IMR-90 (cell line): ENCODE results near the gene CTRL. TPM values are rescaled to one million over a fixed set of nuclear protein-coding genes. Genes with fewer than 3 reads are reported as not detected.
A peak's percentile ranks its signal among the peaks of the same experiment; 100 is the strongest.

Experiments
- ATAC-seq: fragments of 200-7000 bp; cut with Tn5 transposase; 2 replicates; pipeline ENCODE4 v1.9.1; 2020; ENCODE audit warnings: low read depth, mild to moderate bottlenecking, moderate library complexity
- BruUV-seq: library from RNA; stranded (reverse); fragments of 400-500 nt; replicated peaks from 2 replicates; lab custom pipeline; 2021; lab: Mats Ljungman, UMichigan
- CTCF ChIA-PET: fragments of 300-600 bp; formaldehyde crosslinking; extraction: SDS; loops from one replicate; lab custom pipeline; 2021; ENCODE audit warnings: antibody characterized with exemption; lab: Yijun Ruan, JAX
- POLR2A ChIA-PET: fragments of 300-600 bp; sonication (Branson Sonifier 250); formaldehyde crosslinking; loops from one replicate; lab custom pipeline; 2022; ENCODE audit warnings: antibody characterized with exemption; ENCODE audit not compliant: unreplicated experiment; lab: Charles Lee
- DNase-seq: peaks from one replicate; pipeline ENCODE4 v3.0.0; 2013
- H2AFZ ChIP-seq: replicated peaks from 2 replicates; pipeline ENCODE3; 2013; ENCODE audit warnings: low read length, mild to moderate bottlenecking; ENCODE audit not compliant: poor library complexity
- H2AK5ac ChIP-seq: 2 replicates; pipeline ENCODE4 v1.6.1; 2013; ENCODE audit warnings: low read depth, low read length, inconsistent platforms
- H2AK9ac ChIP-seq: replicated peaks from 2 replicates; pipeline ENCODE3; 2013; ENCODE audit warnings: mild to moderate bottlenecking, low read depth, low read length, moderate library complexity; ENCODE audit not compliant: poor library complexity
- H2BK120ac ChIP-seq: 2 replicates; pipeline ENCODE4 v1.6.1; 2013; ENCODE audit warnings: low read depth, low read length, inconsistent platforms
- H2BK15ac ChIP-seq: 3 replicates; pipeline ENCODE4 v1.6.1; 2013; ENCODE audit warnings: low read depth, low read length, inconsistent platforms
- H2BK20ac ChIP-seq: 2 replicates; pipeline ENCODE4 v1.6.1; 2013; ENCODE audit warnings: low read depth, mild to moderate bottlenecking, inconsistent platforms, low read length, moderate library complexity
- H2BK5ac ChIP-seq: 2 replicates; pipeline ENCODE4 v1.6.1; 2013; ENCODE audit warnings: mild to moderate bottlenecking, low read depth, low read length, inconsistent platforms; ENCODE audit not compliant: poor library complexity, severe bottlenecking
- H3K14ac ChIP-seq: replicated peaks from 2 replicates; pipeline ENCODE4 v1.6.1; 2013; ENCODE audit warnings: low read depth, low read length, inconsistent platforms
- H3K18ac ChIP-seq: 2 replicates; pipeline ENCODE4 v1.6.1; 2013; ENCODE audit warnings: low read depth, low read length, control low read depth
- H3K23ac ChIP-seq: 2 replicates; pipeline ENCODE4 v1.6.1; 2013; ENCODE audit warnings: low read depth, low read length, inconsistent platforms
- H3K27ac ChIP-seq: 2 replicates; pipeline ENCODE4 v1.5.1; 2013; ENCODE audit warnings: mild to moderate bottlenecking, control low read depth, low read length; ENCODE audit not compliant: insufficient read depth
- H3K27me3 ChIP-seq: 2 replicates; pipeline ENCODE4 v1.6.1; 2013; ENCODE audit warnings: low read length; ENCODE audit not compliant: control insufficient read depth, insufficient read depth
- H3K36me3 ChIP-seq: 2 replicates; pipeline ENCODE4 v1.6.1; 2013; ENCODE audit warnings: low read length, mixed read lengths; ENCODE audit not compliant: control insufficient read depth, insufficient read depth
- H3K4ac ChIP-seq: 2 replicates; pipeline ENCODE4 v1.6.1; 2013; ENCODE audit warnings: low read depth, low read length, inconsistent platforms
- H3K4me1 ChIP-seq: 2 replicates; pipeline ENCODE4 v1.6.1; 2013; ENCODE audit warnings: low read length, mixed read lengths; ENCODE audit not compliant: control insufficient read depth, insufficient read depth
- H3K4me2 ChIP-seq: 2 replicates; pipeline ENCODE4 v1.6.1; 2013; ENCODE audit warnings: low read depth, mild to moderate bottlenecking, control low read depth, low read length, moderate library complexity
- H3K4me3 ChIP-seq: 2 replicates; pipeline ENCODE4 v1.5.1; 2013; ENCODE audit warnings: low read depth, mild to moderate bottlenecking, control low read depth, low read length, moderate library complexity; ENCODE audit not compliant: insufficient read depth
- H3K56ac ChIP-seq: 2 replicates; pipeline ENCODE4 v1.6.1; 2013; ENCODE audit warnings: low read length, inconsistent platforms; ENCODE audit not compliant: insufficient read depth; ENCODE audit errors: extremely low read depth
- H3K79me1 ChIP-seq, 2 experiments: 2 replicates each; pipeline ENCODE4 v1.6.1; 2013; ENCODE audit warnings: low read length in 2 of 2, inconsistent platforms in 1 of 2, low read depth in 1 of 2
- H3K9ac ChIP-seq: 2 replicates; pipeline ENCODE4 v1.6.1; 2013; ENCODE audit warnings: low read depth, low read length, control low read depth
- H3K9me1 ChIP-seq: 2 replicates; pipeline ENCODE4 v1.6.1; 2013; ENCODE audit warnings: low read length, inconsistent platforms; ENCODE audit not compliant: insufficient read depth
- H3K9me3 ChIP-seq: 2 replicates; pipeline ENCODE4 v1.6.1; 2013; ENCODE audit warnings: low read length; ENCODE audit not compliant: control insufficient read depth, insufficient read depth
- H4K20me1 ChIP-seq: 2 replicates; pipeline ENCODE4 v1.6.1; 2013; ENCODE audit warnings: low read length, inconsistent platforms; ENCODE audit not compliant: insufficient read depth
- H4K5ac ChIP-seq: 2 replicates; pipeline ENCODE4 v1.6.1; 2013; ENCODE audit warnings: mild to moderate bottlenecking, low read depth, low read length, control low read depth
- H4K8ac ChIP-seq, 2 experiments: 2 replicates each; pipeline ENCODE4 v1.6.1; 2013; ENCODE audit warnings: low read depth in 2 of 2, low read length in 2 of 2, control low read depth in 1 of 2, inconsistent platforms in 1 of 2
- H4K91ac ChIP-seq: 2 replicates; pipeline ENCODE4 v1.6.1; 2013; ENCODE audit warnings: low read depth, low read length, inconsistent platforms; ENCODE audit not compliant: insufficient read depth
- FOS ChIP-seq: fragments of 150-350 bp; IDR thresholded peaks from 2 replicates; pipeline ENCODE4 v1.6.1; 2016; ENCODE audit warnings: low read depth, low read length
- MAZ ChIP-seq: IDR thresholded peaks from 2 replicates; pipeline ENCODE4 v1.6.1; 2012; ENCODE audit warnings: low read depth, mild to moderate bottlenecking, low read length, improper control_type of control experiment, moderate library complexity, borderline replicate concordance
- POLR2A ChIP-seq: IDR thresholded peaks from 2 replicates; pipeline ENCODE4 v1.6.1; 2012; ENCODE audit warnings: mild to moderate bottlenecking, low read depth, low read length
- WGBS, 2 experiments: methylation state at CpG; one replicate each; pipeline versions ENCODE4 v1.1.5 to v1.1.7; 2013; ENCODE audit warnings: missing lambda C conversion rate in 2 of 2; ENCODE audit not compliant: insufficient read length in 1 of 2; ENCODE audit errors: extremely low coverage in 2 of 2; 5-methylcytosine and 5-hydroxymethylcytosine counted together
- dilution Hi-C: fragments of 300-500 bp; cut with HindIII; formaldehyde crosslinking; loops from one replicate; pipeline ENCODE4 v1.14.3; 2018; ENCODE audit warnings: low sequenced_read_pairs; ENCODE audit not compliant: unreplicated experiment
- in situ Hi-C: fragments of 300-500 bp; cut with MboI; formaldehyde crosslinking; loops from 3 replicates; pipeline ENCODE4 v1.14.3; 2019; ENCODE audit warnings: low sequenced_read_pairs, inconsistent platforms, mixed read lengths
- intact Hi-C: fragments of 100-400 bp; cut with micrococcal nuclease; formaldehyde crosslinking; loops from 2 replicates; pipeline ENCODE4 v1.10.0; 2022
- polyA plus RNA-seq, 3 experiments: library from polyadenylated mRNA; depleted of rRNA; stranded (reverse); fragments of >200 nt; gene quantifications; 2 replicates each; pipeline ENCODE4 v1.2.3, GENCODE V29; 2012; ENCODE audit warnings: low replicate concordance in 1 of 3
- total RNA-seq: library from RNA; depleted of rRNA; stranded (reverse); fragments of >200 nt; gene quantifications from 2 replicates; pipeline ENCODE4 v1.2.3, GENCODE V29; 2012

The CTRL gene
- total and polyA plus RNA-seq, 2 of the 4 experiments (the other 2 are of a cell fraction) = 0.18 to 1.1 TPM

DNA sequence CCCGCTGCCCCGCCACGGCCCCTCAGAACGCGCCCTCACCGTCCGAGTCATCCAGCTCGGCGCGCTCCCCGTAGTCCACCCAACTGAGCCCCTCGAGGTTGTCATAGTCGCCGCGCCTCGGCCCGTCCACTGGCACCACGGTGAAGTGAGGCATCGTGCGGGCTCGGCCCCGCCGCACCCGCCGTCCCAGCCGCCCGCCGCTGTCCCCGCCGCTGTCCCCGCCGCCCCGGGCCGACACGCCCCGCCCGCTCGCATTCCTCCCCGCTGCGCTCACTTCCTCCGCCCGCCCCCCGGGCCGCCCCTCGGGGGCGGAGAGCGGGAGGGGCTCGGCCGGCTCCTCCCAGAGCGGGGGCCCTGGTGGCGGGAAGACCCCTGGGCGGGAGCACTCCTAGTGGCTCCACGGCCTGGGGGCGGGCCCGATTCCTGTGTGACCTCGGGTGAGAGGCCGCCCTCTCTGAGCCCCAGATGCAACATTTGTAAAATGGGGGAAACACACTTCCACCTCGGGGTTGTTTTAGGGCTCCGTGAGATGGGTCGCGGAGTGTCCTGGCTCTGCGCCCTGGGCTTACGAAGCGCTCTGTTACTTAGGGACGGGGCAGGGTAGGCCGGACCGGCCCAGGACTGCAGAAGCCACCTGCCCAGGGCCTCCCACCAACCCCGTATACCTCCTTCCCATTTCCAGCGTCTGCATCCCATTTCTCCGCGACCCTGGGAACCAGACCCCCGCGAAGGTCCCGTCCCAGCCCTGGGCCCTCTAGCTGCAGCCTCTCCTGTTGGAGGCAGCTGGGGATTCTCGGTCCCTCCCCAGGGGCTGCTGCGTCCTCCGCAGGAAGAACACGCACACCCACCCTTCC lies 37.0 kb upstream of the CTRL start, which contains the start of gene SLC12A4:
Gene SLC12A4 (minus strand): TSS at position 238 of the 854 bp plus-strand sequence. CDS start 84 bp downstream, at position 154.
- H3K9me3 ChIP-seq = no peaks in the 10 kb centered on the region
- peak; percentile 65 for DNase-seq
- H3K4me2 ChIP-seq = peak within 1 kb of the TSS; percentile 93
- peaks cover 10% of the 10 kb centered on the region for H3K36me3 ChIP-seq
- H4K91ac ChIP-seq = peak within 1 kb of the TSS; percentile 95
- peak within 1 kb of the TSS; percentile 81 for H2BK120ac ChIP-seq
- WGBS, 2 experiments = 6% methylated on average over 28 of the region's 78 CpGs; no CpG with 5 or more reads in 1 of the 2 experiments
- H3K4me1 ChIP-seq = peaks cover 30% of the 10 kb centered on the region
- H4K5ac ChIP-seq = peak within 1 kb of the TSS; percentile 98
- H3K56ac ChIP-seq = peak within 1 kb of the TSS; percentile 85
- H2BK5ac ChIP-seq = peak within 1 kb of the TSS; percentile 92
- in situ Hi-C loops (no loop called here), intact Hi-C loops (loop anchor here (10.0 kb wide), 1 partner anchor 256 kb away; no protein-coding TSS in a partner anchor), dilution Hi-C loops (no loop called here)
- TF ChIP-seq MAZ (peak; percentile 99), FOS (no peak), POLR2A (peak; percentile 75)
- no TSS peak for BruUV-seq
- H3K27ac ChIP-seq = peak within 1 kb of the TSS; percentile 99
- no peak within 1 kb of the TSS; the same call in 1 of the 2 replicates for H2BK20ac ChIP-seq
- peak within 1 kb of the TSS; percentile 95 for H3K14ac ChIP-seq
- H4K20me1 ChIP-seq = peaks cover 41% of the 10 kb centered on the region
- H3K18ac ChIP-seq = peak within 1 kb of the TSS; percentile 96
- peak within 1 kb of the TSS; percentile 93 to 96 for H4K8ac ChIP-seq
- peak within 1 kb of the TSS; percentile 100 for H3K4me3 ChIP-seq
- H3K9ac ChIP-seq = peak within 1 kb of the TSS; percentile 100
- peak within 1 kb of the TSS; percentile 99 for H2AK5ac ChIP-seq
- H2AK9ac ChIP-seq = peak within 1 kb of the TSS; percentile 100
- ChIA-PET POLR2A (no interaction called here), CTCF (no interaction called here)
- H3K9me1 ChIP-seq = peaks cover 35% of the 10 kb centered on the region
- peak within 1 kb of the TSS; percentile 95; the same call in 1 of the 3 replicates for H2BK15ac ChIP-seq
- no peaks in the 10 kb centered on the region for H3K27me3 ChIP-seq
- peak within 1 kb of the TSS; percentile 98 for H3K23ac ChIP-seq
- H3K4ac ChIP-seq = peak within 1 kb of the TSS; percentile 99
- H3K79me1 ChIP-seq = peaks cover 15 to 47% of the 10 kb centered on the region in 2 experiments
- H2AFZ ChIP-seq = peak within 1 kb of the TSS; percentile 96
- ATAC-seq = peak; percentile 85
